Fibroblast of the aortic adventitia (primary cell): ENCODE data around the gene CES4A. TPM values are rescaled to one million over a fixed set of nuclear protein-coding genes. Genes with fewer than 3 reads are reported as not detected.

Source experiments
- DNase-seq: peaks from one replicate; pipeline ENCODE4 v3.0.0-alpha.2; 2010; ENCODE audit warnings: low read depth
- H3K4me3 ChIP-seq: 2 replicates; pipeline ENCODE4 v1.5.1; 2011; ENCODE audit warnings: low read depth, mild to moderate bottlenecking, control low read depth, low read length, moderate library complexity
- total RNA-seq: library from RNA; depleted of rRNA; stranded (reverse); fragments of >200 nt; gene quantifications from 2 replicates; pipeline ENCODE4 v1.2.3, GENCODE V29; 2012; ENCODE audit warnings: low replicate concordance
- TF ChIP-seq, protein P1 (sequence below): IDR thresholded peaks from 2 replicates; pipeline ENCODE4 v1.5.1; 2011; ENCODE audit warnings: mild to moderate bottlenecking, low read length, control low read depth, inconsistent platforms; ENCODE audit not compliant: insufficient read depth

CES4A gene
- total RNA-seq, 1 donor, result 2.2 TPM

DNA sequence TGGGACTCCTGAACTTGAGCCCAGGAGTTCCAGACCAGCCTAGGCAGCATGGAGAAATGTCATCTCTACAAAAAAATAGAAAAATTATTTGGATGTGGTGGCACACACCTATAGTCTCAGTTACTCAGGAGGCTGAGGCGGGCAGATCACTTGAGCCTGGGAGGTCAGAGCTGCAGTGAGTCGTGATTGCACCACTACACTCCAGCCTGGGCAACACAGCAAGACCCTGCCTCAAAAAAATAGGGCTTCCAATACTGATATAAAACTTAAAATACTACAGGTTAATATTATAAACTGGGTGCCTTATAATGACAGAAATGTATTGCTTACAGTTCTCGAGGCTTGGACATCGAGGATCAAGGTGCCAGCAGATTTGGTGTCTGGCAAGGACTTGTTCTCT is 42.5 kb upstream of the CES4A start:
- TF ChIP-seq, protein P1, sequence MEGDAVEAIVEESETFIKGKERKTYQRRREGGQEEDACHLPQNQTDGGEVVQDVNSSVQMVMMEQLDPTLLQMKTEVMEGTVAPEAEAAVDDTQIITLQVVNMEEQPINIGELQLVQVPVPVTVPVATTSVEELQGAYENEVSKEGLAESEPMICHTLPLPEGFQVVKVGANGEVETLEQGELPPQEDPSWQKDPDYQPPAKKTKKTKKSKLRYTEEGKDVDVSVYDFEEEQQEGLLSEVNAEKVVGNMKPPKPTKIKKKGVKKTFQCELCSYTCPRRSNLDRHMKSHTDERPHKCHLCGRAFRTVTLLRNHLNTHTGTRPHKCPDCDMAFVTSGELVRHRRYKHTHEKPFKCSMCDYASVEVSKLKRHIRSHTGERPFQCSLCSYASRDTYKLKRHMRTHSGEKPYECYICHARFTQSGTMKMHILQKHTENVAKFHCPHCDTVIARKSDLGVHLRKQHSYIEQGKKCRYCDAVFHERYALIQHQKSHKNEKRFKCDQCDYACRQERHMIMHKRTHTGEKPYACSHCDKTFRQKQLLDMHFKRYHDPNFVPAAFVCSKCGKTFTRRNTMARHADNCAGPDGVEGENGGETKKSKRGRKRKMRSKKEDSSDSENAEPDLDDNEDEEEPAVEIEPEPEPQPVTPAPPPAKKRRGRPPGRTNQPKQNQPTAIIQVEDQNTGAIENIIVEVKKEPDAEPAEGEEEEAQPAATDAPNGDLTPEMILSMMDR, result no peak
- H3K4me3 ChIP-seq, result no peak overlapping the region
- no peak for DNase-seq

DNA sequence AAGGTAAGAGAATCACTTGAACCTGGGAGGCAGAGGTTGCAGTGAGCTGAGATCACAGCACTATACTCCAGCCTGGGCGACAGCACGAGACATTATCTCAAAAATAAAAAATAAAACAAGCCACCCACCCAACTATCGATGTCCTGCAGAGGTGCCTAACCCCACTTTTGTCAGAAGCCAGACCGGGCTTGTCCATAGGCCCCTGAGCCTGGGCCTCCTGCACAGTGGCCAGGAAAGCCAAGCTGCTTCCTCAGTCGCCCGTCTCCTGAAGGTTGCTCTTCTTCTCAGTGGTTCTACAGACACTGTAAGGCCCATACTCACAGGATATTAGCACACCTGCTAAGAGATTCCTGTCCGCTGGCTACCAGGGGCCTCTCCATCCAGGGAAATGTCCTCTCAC is 41.8 kb upstream of the CES4A start:
- H3K4me3 ChIP-seq, result no peak overlapping the region
- TF ChIP-seq, protein P1, result no peak
- no peak for DNase-seq

DNA sequence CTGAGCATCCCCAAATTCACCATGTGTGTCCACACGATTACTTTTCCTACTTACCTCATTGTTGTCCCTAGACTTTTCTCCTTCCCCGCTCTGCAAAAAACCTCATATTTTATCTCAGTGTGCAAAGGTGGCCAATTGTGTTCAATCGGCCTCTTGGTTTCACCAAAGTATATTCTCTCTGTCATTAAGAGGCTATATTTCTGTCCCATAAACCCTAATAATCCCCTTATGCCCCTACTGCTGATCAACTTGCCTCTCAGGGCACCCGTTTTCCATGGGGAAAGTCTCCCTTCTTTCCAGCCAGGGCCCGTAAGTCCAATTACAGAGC is 41.5 kb upstream of the CES4A start:
- no peak for DNase-seq
- H3K4me3 ChIP-seq, result no peak overlapping the region
- TF ChIP-seq, protein P1, result no peak

DNA sequence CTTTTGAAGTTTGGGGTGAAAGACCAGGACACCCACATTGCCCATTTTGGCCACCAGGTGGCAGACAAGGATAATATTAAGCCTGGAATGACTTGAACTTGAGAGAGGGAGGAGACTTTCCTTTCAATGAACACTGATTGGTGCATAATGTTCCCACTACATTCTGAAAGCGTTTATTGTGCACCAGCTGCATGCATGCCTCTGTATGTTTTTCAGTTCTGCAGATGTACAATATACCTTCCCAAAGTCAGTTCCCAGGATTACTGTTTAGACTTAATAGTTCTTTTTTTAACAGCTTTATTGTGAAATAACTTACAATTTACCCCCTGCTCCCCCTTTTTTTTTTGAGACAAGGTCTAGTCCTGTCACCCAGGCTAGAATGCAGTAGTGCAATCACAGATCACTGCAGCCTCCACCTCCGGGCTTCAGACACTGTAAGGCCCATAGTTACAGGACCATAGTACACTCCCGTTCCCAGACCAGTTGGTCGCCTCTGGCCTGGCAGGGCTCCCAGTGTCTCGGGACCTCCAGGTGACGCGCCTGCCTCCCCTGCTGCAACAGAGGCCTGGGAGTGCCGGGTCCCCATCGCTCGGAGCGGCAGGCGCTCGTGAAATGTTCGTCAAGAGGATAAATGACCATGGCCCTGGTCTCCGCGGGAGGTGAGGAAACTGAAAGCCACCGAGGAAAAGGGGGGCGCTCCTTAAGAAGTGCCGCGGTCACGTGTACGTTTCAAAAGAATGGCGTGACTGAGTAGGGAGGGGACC is 40.9 kb upstream of the CES4A start:
- DNase-seq, result peak; percentile 87
- TF ChIP-seq, protein P1, result peak; percentile 88
- H3K4me3 ChIP-seq, result peak overlapping the region; percentile 64

DNA sequence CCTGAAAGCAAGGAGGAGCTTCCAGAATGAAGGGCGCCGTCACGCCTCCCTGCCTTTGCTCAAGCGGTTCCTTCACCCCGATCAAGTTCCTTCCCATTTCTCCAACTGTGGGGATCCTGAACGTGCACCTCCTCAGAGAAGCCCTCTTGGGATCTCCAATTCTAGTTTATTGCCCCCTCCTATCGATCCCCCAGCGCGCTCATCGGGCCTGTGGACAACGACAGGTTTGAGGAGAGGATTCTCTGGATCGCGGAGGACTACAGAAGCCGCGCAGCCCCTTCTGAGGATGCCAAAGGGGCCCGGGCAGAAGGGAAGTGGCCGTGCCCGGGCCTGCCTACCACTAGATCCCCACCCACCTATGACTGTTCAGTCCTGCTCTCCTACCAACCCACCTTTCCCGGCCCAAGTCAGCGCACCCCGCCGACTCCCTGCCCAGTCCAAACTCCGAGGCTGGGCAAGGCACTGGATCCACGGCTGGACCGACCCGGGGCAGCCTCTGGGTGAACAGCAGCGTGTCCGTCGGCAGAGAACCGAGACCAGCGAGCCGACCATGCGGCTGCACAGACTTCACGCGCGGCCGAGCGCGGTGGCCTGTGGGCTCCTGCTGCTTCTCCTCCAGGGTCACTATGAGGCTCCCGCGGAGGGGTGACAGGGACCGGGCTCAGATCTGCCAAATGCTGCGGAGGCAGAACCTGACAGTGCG is 40.1 kb upstream of the CES4A start:
- DNase-seq, result no peak
- TF ChIP-seq, protein P1, result no peak
- peak overlapping the region; percentile 64 for H3K4me3 ChIP-seq

DNA sequence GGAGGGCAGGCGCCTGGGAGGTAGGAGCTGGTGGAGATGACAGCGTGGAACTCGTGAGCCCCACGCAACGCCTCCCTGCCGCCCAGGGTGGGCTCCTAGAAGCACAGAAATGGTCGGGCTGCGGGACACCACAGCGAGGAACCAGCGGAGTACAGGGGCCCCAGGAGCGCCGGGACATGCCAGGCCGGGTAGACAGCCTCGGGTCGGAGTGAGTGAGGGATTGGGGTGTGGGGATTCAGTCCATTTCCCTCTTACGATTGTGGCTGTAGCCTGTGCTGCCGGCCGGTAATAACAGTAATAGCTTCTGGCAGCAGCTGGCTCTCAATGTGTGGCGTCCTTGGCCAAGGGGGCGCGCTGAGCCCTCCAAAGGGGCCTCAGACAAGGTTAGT is 39.6 kb upstream of the CES4A start:
- TF ChIP-seq, protein P1, result no peak
- H3K4me3 ChIP-seq, result no peak overlapping the region
- DNase-seq, result no peak
